Fibroblast of pulmonary artery (primary cell): ENCODE measurements around the gene CHPF2.

Experiments used
- DNase-seq: peaks from one replicate; pipeline ENCODE4 v3.0.0-alpha.2; 2010; ENCODE audit warnings: low read depth
- H3K4me3 ChIP-seq: replicated peaks from 2 replicates; pipeline ENCODE4 v1.5.1; 2011; ENCODE audit warnings: low read depth, mild to moderate bottlenecking, control low read depth, low read length, moderate library complexity
- CTCF ChIP-seq: IDR thresholded peaks from 2 replicates; pipeline ENCODE4 v1.5.1; 2011; ENCODE audit warnings: mild to moderate bottlenecking, control low read depth, low read length, inconsistent platforms; ENCODE audit errors: missing control alignments

CHPF2 gene

GRCh38 chr7:151232091-151232916, at the start of gene CHPF2:
CHPF2 (plus strand) TSS chr7:151232483; CDS start chr7:151234012, 1,529 bp downstream.
- no peak for TF ChIP-seq CTCF
- peak within 1 kb of the TSS; percentile 98 for H3K4me3 ChIP-seq
- DNase-seq: peak; percentile 86

GRCh38 chr7:151185762-151186639, 46.3 kb upstream of the CHPF2 start:
- H3K4me3 ChIP-seq: no peak overlapping the region
- no peak for TF ChIP-seq CTCF
- DNase-seq: no peak

- H3K4me3 ChIP-seq: no peak within 1 kb of the TSS
- no peak for TF ChIP-seq CTCF
- DNase-seq: no peak
Measured at GRCh38 chr7:151186640-151187408, 45.5 kb upstream of the CHPF2 start, which contains the start of gene ASB10. ASB10 (minus strand) TSS chr7:151187250; CDS start chr7:151187130, 120 bp downstream.

- no peak for TF ChIP-seq CTCF
- DNase-seq: no peak
- no peak overlapping the region for H3K4me3 ChIP-seq
Measured at GRCh38 chr7:151187409-151188251, 44.7 kb upstream of the CHPF2 start.

GRCh38 chr7:151188252-151188542, 44.1 kb upstream of the CHPF2 start:
- H3K4me3 ChIP-seq: no peak overlapping the region
- no peak for DNase-seq
- no peak for TF ChIP-seq CTCF

- no peak for TF ChIP-seq CTCF
- no peak overlapping the region for H3K4me3 ChIP-seq
- DNase-seq: no peak
Measured at GRCh38 chr7:151189038-151189437, 43.2 kb upstream of the CHPF2 start.
